IPS DF 6.9 (cell line): ENCODE measurements around the gene GPR107.
"Not testable (repeated sequence)": the region's sequence is repeated elsewhere in the genome, so short reads cannot be mapped to it uniquely, and the experiment has no call there.

Experiments
- DNase-seq: peaks from one replicate; pipeline ENCODE4 v3.0.0-alpha.2; 2013; ENCODE audit warnings: low read depth, low spot score
- H3K27ac ChIP-seq: one replicate; pipeline ENCODE4 v1.5.1; 2013; ENCODE audit warnings: low read length, control low read depth
- H3K27me3 ChIP-seq: 2 replicates; pipeline ENCODE4 v1.6.1; 2013; ENCODE audit warnings: mild to moderate bottlenecking, low read length; ENCODE audit not compliant: control insufficient read depth, insufficient read depth
- H3K36me3 ChIP-seq: 2 replicates; pipeline ENCODE4 v1.6.1; 2013; ENCODE audit warnings: low read length; ENCODE audit not compliant: control insufficient read depth, insufficient read depth
- H3K4me1 ChIP-seq: 2 replicates; pipeline ENCODE4 v1.6.1; 2013; ENCODE audit warnings: low read length; ENCODE audit not compliant: control insufficient read depth, insufficient read depth
- H3K4me3 ChIP-seq: 2 replicates; pipeline ENCODE4 v1.5.1; 2013; ENCODE audit warnings: mild to moderate bottlenecking, low read length
- H3K9me3 ChIP-seq: 2 replicates; pipeline ENCODE4 v1.6.1; 2013; ENCODE audit warnings: low read length, inconsistent platforms; ENCODE audit not compliant: control insufficient read depth, insufficient read depth
- WGBS: extraction: QIAGEN DNeasy Blood & Tissue Kit; methylation state at CpG from one replicate; pipeline ENCODE4 v1.1.7; 2013; ENCODE audit warnings: mixed read lengths, missing lambda C conversion rate; ENCODE audit not compliant: insufficient read length, insufficient coverage; 5-methylcytosine and 5-hydroxymethylcytosine counted together

Gene GPR107

DNA sequence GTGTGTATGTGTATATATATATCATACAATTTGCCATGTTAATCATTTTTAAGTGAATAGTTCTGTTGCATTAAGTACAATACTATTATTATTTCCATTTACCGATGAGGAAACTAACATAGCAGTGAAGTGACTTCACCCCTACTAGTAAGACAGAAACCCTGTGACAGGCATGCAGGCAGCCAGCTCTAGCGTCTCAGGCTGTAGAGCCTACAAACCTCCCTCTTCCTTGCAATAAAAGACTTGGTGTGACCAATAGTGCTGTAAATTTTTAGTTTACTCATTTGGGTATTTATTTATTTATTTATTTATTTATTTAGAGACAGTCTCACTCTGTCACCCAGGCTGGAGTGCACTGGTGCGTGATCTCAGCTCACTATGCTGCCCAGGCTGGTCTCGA, 35.4 kb upstream of the GPR107 start:
- DNase-seq = no peak
- WGBS = no CpG with 5 or more reads among the region's 4 CpGs
- H3K9me3 ChIP-seq = no peaks in the 10 kb centered on the region
- H3K4me3 ChIP-seq = no peak overlapping the region
- no peaks in the 10 kb centered on the region for H3K27me3 ChIP-seq
- H3K27ac ChIP-seq = no peak overlapping the region
- H3K4me1 ChIP-seq = no peaks in the 10 kb centered on the region
- no peaks in the 10 kb centered on the region for H3K36me3 ChIP-seq

DNA sequence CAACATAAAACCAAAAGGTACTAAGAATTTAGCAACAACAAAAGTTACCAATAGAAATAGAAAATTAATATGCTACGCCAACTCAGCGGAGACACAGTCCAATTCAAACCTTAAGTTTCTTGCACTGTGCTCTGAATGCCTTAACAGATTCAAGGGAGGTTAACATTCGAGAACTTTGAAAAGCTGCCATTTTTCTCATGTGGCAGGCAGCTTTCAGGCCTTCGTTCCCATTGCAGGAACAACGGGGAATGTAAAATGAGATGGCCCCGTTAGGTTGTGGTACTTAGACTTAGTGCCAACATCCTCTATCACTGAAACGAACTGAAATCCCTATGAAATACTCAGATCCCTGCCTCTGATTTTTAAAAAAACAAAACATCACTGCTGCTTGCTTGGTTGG, 33.1 kb upstream of the GPR107 start:
- Histone ChIP-seq H3K9me3 (no peaks in the 10 kb centered on the region), H3K4me3 (no peak overlapping the region), H3K4me1 (no peaks in the 10 kb centered on the region), H3K36me3 (no peaks in the 10 kb centered on the region), H3K27me3 (no peaks in the 10 kb centered on the region), H3K27ac (no peak overlapping the region)
- no CpG with 5 or more reads among the region's 7 CpGs for WGBS
- DNase-seq = no peak

DNA sequence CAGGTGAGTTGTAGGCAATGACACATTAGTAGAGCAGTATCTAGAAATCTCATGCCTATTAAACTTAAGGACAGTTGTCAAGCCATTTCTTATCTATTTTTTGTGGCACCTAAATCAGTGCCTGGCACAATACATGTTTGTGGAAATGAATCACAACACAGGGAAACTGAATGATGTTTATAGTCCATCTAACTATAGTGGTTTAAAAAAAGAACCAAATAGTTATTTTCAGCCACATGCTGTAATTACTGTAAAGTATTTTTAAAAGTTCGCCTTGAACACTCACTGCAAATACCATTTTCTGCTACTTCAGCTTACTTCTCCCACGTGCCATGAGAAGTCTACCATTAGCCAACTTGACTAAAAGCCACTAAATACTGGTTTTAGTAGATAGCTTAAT, 32.6 kb upstream of the GPR107 start:
- H3K4me1 ChIP-seq = no peaks in the 10 kb centered on the region
- H3K27me3 ChIP-seq = no peaks in the 10 kb centered on the region
- no peaks in the 10 kb centered on the region for H3K36me3 ChIP-seq
- no peak overlapping the region for H3K4me3 ChIP-seq
- DNase-seq = no peak
- WGBS = no CpG with 5 or more reads among the region's 2 CpGs
- H3K27ac ChIP-seq = no peak overlapping the region
- no peaks in the 10 kb centered on the region for H3K9me3 ChIP-seq

DNA sequence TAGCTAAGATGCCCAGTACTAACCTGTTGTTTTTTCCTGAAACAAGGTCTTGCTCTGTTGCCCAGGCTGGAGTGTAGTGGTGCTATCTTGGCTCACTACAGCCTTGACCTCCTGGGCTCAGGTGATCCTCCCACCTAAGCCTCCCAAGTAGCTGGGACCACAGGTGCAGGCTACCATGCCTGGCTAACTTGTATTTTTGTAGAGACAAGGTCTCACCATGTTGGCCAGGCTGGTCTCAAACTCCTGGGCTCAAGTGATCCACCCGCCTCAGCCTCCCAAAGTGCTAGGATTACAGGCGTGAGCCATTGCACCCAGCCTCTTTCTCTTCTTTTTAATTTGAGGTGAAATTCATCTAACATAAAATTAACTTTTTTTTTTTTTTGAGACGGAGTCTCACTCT, 31.9 kb upstream of the GPR107 start:
- H3K36me3 ChIP-seq, H3K27ac ChIP-seq, H3K9me3 ChIP-seq, H3K4me1 ChIP-seq, H3K4me3 ChIP-seq, H3K27me3 ChIP-seq, DNase-seq: not testable (repeated sequence)
- no CpG with 5 or more reads among the region's 3 CpGs for WGBS

DNA sequence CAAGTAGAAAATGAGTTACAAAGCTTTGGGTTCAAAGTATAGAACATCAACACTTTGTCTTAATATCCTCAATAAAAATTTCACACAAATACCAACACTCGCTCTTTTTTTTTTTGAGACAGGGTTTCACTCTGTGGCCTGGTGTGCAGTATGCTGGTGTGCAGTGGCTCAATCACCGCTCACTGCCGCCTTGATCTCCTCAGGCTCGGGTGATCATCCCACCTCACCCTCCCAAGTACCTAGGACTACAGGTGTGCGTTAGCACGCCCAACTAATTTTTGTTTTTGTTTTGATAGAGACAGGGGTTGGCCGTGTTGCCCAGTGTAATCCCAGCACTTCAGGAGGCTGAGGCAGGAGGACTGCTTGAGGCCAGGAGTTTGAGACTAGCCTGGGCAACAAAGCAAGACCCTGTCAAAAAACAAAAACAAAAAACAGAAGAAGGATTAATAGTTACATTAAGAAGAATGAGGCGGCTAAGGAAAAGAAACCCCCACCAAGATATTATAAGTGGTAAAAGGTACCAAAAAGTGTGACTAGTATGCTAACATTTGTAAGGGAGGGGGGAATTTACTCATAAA, 31.1 kb upstream of the GPR107 start:
- H3K36me3 ChIP-seq = no peaks in the 10 kb centered on the region
- no peak overlapping the region for H3K4me3 ChIP-seq
- H3K4me1 ChIP-seq = no peaks in the 10 kb centered on the region
- no peaks in the 10 kb centered on the region for H3K27me3 ChIP-seq
- DNase-seq = no peak
- H3K9me3 ChIP-seq = no peaks in the 10 kb centered on the region
- no CpG with 5 or more reads among the region's 8 CpGs for WGBS
- no peak overlapping the region for H3K27ac ChIP-seq

DNA sequence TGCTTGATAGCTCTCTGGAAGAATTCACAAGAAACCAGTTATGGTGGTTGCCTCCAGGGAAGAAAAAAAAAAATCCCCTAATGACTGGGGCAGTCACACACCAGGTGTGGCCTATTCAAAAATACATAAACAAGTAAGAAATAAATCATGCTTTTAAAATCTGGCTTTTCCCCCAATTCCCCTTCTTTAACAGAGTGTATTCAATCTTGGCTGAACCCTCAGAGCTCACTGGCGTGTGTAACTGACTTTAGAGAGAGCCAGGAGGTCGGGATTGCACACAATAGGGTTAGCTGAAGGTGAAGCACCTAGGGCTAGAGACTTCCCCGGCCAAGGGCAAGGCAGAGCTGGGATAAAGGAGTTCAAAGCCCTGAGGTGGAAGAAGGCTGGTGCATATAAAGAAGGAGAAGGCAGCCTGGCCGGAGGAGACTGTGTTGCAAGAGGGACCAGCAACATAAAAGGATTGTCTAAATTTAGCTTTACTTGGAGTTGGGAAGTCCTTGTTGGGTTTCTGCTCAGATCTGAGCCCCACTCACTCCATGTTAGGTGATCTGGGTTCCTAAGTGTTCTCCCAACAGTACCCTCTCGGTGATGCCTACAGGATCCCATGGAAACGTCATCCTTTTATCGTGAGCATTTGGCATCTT, 30.4 kb upstream of the GPR107 start:
- Histone ChIP-seq H3K36me3 (no peaks in the 10 kb centered on the region), H3K9me3 (no peaks in the 10 kb centered on the region), H3K27me3 (no peaks in the 10 kb centered on the region), H3K4me1 (no peaks in the 10 kb centered on the region), H3K4me3 (no peak overlapping the region), H3K27ac (no peak overlapping the region)
- DNase-seq = no peak
- no CpG with 5 or more reads among the region's 7 CpGs for WGBS

DNA sequence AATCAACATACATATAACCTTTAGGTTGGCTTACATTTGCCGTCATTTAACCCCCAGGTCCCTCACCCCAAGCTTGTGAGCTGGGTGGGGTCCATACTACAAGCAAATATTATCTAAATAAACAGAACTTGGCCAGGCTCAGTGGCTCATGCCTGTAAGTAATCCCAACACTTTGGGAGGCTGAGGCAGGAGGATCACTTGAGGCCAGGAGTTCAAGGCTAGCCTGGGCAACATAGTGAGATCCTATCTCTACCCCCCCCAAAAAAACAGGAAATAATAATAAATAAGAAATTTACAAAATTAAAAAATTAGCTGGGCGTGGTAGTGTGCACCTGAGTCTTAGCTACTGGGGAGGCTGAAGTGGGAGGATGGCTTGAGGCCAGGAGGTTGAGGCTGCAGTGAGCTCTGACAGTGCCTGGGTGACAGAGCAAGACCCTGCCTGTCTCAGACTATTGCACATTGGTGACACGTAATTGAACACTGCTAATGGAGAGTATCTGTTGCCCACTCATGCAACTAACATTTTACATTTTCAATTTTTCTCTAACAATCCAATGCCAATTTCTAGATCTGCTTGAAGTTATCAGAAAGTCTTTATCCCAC, 29.6 kb upstream of the GPR107 start:
- WGBS = no CpG with 5 or more reads among the region's 3 CpGs
- Histone ChIP-seq H3K4me1 (no peaks in the 10 kb centered on the region), H3K27ac (no peak overlapping the region), H3K36me3 (no peaks in the 10 kb centered on the region), H3K4me3 (no peak overlapping the region), H3K27me3 (no peaks in the 10 kb centered on the region), H3K9me3 (no peaks in the 10 kb centered on the region)
- DNase-seq = no peak

DNA sequence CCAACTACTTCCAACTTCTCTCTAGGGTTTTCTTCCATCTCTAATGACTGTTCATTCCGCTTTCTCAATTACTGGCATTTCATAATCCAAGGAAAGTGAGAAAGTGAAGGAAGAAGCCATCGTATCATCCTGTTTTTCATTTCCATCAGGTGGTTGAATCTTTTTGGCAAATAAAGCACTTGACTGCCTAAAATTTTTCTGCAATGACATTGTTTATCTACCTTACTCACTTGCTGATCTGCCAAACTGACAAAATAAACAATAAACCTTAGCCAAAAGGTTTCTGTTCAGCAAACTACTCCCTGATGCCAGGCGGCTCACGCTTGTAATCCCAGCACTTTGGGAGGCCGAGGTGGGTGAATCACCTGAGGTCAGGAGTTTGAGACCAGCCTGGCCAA, 29.1 kb upstream of the GPR107 start:
- H3K4me1 ChIP-seq = no peaks in the 10 kb centered on the region
- WGBS = no CpG with 5 or more reads among the region's 5 CpGs
- H3K36me3 ChIP-seq = no peaks in the 10 kb centered on the region
- H3K27me3 ChIP-seq = no peaks in the 10 kb centered on the region
- H3K9me3 ChIP-seq = no peaks in the 10 kb centered on the region
- H3K27ac ChIP-seq = no peak overlapping the region
- no peak for DNase-seq
- no peak overlapping the region for H3K4me3 ChIP-seq

DNA sequence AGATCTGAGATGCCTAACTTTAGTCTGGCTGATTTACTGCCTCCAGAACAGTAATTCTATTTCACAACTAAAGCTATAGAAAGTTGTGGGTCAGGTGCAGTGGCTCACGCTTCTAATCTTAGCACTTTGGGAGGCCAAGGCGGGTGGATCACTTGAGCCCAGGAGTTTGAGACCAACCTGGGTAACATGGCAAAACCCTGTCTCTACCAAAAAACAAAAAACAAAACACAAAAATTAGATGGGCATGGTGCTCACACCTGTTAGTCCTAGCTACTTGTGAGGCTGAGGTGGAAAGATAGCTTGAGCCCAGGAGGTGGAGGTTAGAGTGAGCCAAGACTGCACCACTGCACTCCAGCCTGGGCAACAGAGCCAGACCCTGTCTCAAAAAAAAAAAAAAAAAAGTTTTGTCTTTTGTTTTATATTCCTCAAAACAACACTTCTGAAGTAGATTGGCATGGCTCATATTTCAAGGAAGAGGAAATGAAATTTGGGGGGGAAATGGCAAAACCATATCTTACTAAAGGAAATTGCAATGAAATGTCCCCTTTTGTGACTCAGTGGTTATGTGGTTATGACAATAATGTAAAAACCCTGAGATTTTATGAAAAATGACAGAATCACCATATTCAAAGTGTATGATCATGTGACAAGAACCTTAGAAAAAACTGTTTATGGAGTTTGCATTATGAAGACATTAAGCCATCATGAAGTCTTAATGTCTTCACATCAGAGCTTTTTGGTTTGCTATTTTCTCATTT, 26.9 kb upstream of the GPR107 start:
- Histone ChIP-seq H3K27me3 (no peaks in the 10 kb centered on the region), H3K4me1 (no peaks in the 10 kb centered on the region), H3K36me3 (no peaks in the 10 kb centered on the region), H3K9me3 (no peaks in the 10 kb centered on the region), H3K27ac (no peak overlapping the region), H3K4me3 (no peak overlapping the region)
- no peak for DNase-seq
- WGBS = no CpG with 5 or more reads among the region's 2 CpGs

DNA sequence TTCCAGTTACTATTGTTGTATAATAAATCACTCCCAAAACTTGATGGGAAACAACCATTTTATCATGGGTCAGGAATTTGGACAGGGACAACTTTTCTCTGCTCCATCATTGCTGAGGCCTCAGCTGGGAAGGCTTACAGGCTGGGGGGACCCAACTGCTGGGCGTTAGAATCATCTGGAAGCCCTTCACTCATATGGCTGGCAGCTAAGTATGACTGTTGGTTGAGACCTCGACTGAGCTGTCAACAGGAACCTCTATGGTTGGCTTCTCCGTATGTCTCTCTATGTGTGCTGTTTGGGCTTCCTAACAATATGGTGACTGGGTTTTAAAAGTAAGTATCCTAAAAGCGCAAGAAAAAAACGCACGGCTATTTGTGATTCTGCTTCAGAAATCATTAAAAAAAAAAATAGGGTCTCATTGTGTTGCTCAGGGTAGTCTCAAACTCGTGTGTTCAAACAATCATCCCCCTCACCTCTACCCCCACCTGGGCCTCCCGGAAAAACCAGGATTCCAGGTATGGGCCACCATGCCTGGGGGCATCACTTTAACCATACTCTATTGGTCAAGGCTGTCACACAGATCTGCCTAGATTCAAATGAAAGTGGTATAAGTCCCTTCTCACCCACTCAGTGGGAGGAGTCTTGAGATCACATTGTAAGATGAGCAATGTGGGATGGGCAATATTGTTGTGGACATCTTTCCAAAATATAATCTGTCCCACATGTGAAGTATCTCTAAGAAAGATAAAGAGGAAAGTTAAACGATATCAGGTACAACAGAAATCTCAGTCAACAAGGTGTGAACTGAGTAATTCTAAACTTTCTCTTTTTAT, 26.0 kb upstream of the GPR107 start:
- Histone ChIP-seq H3K27ac (no peak overlapping the region), H3K9me3 (no peaks in the 10 kb centered on the region), H3K36me3 (no peaks in the 10 kb centered on the region), H3K4me1 (no peaks in the 10 kb centered on the region), H3K27me3 (no peaks in the 10 kb centered on the region), H3K4me3 (no peak overlapping the region)
- no peak for DNase-seq
- no CpG with 5 or more reads among the region's 9 CpGs for WGBS
